ENCODE results near the gene MVK.

MVK gene

GRCh38 chr12:109573029-109573913 lies at the start of gene MVK, which contains the start of gene MMAB:
Gene MVK (plus strand): TSS chr12:109573794. CDS start chr12:109574823, 1,029 bp downstream.
Gene MMAB (minus strand): TSS chr12:109573504. CDS start chr12:109573480, 24 bp downstream.
- DNase-seq = peak; percentile 98

- DNase-seq = no peak
Measured at GRCh38 chr12:109524466-109525278, 48.9 kb upstream of the MVK start.

DNA sequence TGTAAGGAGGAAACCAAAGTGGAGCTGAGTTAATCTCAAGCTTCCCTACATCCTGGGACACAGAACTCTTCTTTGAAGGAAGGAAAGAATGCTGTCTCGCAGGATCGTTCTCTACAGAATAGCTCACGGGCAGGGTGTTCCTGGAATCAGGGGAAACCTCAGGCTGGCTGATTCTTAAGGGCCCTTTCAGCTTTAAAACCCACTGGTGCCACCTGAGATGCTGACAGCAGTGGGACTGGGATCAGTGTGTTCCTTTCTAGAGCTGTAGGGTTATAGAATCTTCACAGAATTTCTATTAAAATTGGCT lies 48.4 kb upstream of the MVK start:
- no peak for DNase-seq

GRCh38 chr12:109527489-109528123 lies 46.0 kb upstream of the MVK start:
- DNase-seq = no peak

- DNase-seq = no peak
Measured at GRCh38 chr12:109529691-109530640, 43.6 kb upstream of the MVK start.

DNA sequence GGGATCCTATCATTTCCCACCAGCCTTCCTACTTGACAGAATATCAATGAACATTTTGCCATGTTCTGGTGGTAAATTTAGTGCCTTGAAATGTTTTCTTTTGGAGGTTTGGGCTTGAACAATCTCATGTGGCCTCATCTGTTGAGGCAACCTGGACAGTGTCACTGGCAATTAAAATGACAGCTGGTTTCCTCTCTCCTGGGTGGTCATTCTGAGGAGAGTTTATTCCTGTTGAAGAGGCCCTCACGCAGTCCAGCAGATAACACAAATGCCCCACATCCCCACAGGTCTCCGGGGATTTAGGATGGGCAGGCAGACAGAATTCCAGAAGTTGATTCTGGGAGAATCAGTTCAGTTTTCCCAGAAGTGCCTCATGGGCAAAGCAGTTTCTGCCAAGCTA lies 42.2 kb upstream of the MVK start:
- DNase-seq = no peak

DNA sequence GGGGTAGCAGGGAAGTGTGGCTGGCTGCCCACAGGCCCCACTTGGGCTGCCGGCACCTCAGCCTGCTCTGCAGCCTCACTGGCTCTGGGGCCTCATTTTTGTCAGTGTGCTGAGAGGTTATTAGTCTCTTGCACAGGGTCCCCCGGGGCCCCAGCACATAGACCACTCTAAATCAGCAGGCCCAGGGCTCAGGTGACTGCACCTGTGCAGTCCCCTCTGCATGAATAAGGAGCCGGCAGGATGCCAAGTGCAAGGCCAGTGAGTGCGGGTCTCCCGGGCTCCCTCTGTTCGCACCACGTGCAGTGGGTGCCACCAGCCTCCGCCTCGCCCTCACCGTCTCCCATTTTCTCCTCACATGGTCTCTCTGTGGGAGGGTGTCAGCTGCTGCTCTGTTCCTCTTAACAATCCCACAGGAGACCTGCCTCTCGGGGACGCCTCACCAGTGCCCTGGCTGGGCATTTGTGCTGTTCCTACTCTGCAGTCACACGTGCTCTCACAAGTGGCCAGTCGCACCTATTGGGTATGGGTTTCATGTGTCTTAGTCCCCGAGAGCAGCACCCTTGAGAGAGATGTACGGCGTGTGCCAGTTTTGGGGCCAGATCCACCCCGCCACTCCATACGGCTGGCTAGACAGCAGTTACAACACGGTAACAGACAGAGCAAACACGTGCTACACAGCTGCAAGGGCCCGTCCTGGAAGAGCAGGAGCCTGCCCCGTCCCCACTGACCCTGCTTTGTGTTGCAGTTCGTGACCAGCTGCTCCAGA lies 40.7 kb upstream of the MVK start:
- DNase-seq = no peak

DNA sequence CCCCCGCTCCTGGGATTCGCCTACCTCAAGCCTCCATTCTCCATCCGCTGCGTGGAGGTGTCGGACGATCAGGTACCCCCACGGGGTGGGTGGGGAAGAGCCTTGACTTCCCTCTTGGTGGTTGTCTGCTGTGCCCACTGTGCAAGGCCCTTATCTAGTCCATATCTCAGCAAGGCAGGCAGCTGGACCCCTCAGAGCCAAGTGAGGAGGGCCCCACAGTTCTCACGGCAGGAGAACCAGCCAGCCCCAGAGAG lies 40.2 kb upstream of the MVK start:
- DNase-seq = no peak

DNA sequence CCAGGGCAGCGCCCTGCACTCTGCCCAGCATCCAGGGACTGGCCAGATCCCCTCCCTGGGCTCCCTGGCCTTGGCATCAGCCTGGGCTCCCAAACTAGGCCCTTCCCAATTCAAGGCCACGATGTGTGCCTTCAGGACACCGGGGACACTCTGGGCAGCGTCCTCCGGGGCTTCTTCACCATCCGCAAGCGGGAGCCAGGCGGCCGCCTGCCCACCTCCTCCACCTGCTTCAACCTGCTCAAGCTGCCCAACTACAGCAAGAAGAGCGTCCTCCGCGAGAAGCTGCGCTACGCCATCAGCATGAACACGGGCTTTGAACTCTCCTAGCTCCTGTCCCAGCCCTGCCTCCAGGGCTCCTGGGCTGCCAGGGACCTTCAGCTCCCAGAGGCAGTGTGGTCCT lies 39.1 kb upstream of the MVK start:
- DNase-seq = no peak

- no peak for DNase-seq
Measured at GRCh38 chr12:109535231-109535862, 38.2 kb upstream of the MVK start.

- no peak for DNase-seq
Measured at GRCh38 chr12:109535863-109536250, 37.7 kb upstream of the MVK start.

DNA sequence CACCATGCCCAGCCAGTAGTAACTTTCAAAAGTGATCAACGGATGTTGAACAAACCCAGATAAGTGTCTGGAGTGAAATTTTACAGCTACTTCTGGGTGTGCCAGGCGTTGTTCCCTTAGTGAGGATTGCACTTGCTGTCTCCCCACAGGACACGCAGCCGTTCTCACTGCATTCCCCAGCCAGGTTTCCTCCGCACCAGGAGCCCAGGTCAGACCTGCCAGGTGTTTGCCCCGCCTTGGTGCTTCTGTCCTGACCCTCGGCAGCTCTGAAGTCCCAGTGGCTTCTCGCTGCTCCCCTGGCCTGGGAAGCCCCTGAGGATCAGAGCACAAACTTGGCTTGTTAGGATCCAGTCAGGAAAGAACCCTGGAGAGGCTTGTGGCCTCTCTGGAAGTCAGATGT lies 36.5 kb upstream of the MVK start:
- DNase-seq = no peak

DNA sequence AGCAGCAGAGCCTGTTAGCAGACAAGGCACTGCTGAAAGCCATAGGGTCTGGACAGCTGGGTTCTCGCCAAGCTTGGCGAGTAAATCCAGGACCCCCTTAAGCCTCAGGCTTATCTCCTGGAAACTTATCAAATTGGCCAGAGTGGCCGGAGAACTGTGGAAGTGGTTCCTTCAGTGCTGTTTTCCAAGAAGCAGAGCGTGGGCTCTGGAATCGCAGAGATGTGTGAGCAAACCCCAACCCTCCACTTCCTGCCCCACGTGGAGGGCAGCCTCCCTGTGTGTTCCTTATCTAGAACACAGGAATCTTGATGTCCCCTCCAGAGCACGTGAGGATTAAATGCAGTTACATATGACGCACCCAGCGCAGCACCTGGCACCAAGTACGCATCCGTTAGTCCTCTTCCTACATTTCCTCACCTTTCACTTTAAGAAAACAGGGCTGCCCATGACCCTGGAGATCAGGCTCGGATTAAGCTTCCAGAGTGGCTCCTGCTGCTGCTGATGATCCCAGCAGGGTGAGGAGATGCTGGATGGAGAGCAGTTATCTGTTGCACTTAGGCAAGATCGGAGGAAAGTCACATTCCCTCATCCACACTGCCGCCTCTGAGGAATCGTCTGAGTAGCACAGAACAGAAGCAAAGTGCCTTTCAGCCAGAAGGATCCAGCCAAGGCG lies 35.3 kb upstream of the MVK start:
- DNase-seq = no peak

DNA sequence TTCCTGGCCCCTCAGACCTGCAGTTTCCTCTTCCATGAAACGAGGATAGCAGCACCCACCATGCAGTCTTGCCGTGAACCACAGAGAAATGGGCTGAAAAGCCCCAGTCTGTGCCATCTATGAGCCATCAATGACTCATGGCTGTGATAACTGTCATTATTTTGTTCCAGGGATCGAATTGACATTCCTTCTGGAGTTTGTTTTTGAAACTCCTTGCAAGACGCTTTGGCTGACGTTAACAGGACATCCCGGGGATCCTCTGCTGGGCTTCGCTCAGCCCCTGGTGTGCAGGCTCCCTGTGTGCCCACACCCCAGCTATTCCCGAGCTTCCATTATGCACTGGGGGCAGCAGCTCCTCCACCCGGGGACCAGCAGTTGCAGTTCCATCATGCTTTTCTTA lies 34.1 kb upstream of the MVK start:
- no peak for DNase-seq

- no peak for DNase-seq
Measured at GRCh38 chr12:109540526-109541412, 32.8 kb upstream of the MVK start.

DNA sequence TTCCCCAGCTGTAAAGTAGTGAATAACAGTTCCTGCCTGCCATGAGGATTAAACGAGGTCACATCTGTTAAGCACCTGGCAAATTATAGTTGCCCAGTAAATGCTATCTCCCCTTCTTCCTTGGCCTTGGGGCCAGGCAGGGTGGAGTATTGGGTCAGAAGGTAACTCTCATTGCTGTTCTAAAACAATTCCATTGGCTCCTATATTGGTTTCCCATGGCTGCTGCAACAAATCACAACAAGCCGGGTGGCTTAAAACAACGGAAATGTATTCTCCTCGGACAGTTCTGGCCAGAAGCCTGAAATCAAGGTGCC lies 32.2 kb upstream of the MVK start:
- DNase-seq = no peak

DNA sequence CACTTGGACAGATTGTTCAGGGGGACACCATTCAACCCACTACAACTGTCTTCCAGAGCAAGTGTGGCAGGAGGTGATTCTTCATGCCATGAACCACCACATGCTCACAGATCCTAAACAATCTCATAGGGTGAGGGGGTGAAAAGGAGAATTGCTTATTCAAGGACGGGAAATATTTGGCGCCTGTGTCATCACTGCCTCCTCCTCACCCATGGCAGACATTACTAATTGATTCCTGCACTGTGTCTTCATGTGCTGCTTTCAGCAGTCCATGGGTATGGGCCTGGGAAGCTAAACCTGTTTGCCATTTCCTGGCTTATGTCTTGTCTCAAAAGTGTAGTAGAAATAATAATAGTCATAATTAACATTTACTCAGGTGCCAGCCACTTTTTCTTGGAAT lies 31.6 kb upstream of the MVK start:
- DNase-seq = no peak

DNA sequence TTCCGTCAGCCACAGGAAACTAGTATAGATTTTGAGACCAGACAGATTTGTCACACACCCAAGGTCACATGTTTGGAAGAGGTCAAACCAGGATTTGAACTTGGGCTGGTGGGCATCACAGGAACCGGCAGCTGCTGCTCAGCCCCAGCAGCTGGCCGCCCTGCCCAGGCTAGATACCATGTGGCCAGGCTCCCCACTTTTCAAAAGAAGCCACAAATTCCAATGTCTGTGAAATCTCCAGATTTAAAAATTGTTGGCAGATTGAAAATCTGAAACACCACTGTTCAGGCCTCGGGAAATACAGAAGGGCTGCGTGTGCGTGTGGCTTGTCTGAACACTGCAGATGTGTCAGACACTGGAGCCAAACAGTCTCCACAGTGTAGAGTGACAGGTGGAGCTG lies 30.7 kb upstream of the MVK start:
- no peak for DNase-seq

- DNase-seq = no peak
Measured at GRCh38 chr12:109544955-109545531, 28.6 kb upstream of the MVK start.

DNA sequence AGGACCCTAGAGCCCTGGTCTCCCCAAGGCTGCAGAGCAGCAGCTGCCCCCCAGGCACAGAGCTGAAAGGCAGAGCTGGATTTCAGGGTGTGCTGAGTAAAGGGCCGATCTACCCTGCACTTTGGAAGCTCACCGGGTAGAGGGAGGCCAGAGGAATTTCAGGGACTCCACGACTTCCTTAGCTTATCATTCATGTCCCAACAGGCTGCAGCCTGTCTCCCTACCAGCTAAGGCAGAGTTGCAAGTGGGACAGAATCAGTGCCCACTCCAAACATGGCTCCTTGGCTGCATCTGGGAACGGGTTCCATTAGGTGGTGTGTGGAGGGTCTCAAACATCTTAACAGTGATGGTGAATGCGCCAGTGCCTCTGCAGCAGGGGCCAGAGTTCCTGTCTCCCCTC lies 27.8 kb upstream of the MVK start:
- DNase-seq = no peak
